Placental pericyte (primary cell): Measurements from ENCODE around the gene MIR17HG. TPM values are rescaled to one million over a fixed set of nuclear protein-coding genes. Genes with fewer than 3 reads are reported as not detected.

ENCODE experiments used
- total RNA-seq: library from RNA; depleted of rRNA; stranded (reverse); fragments of >200 nt; gene quantifications from 2 replicates; pipeline ENCODE4 v1.2.3, GENCODE V29; 2012

The MIR17HG gene
- total RNA-seq = 6.3 and 7.4 TPM in 2 replicates

GRCh38 chr13:91347202-91347995 lies at the start of gene MIR17HG:
Gene MIR17HG (plus strand): TSS chr13:91347687.

DNA sequence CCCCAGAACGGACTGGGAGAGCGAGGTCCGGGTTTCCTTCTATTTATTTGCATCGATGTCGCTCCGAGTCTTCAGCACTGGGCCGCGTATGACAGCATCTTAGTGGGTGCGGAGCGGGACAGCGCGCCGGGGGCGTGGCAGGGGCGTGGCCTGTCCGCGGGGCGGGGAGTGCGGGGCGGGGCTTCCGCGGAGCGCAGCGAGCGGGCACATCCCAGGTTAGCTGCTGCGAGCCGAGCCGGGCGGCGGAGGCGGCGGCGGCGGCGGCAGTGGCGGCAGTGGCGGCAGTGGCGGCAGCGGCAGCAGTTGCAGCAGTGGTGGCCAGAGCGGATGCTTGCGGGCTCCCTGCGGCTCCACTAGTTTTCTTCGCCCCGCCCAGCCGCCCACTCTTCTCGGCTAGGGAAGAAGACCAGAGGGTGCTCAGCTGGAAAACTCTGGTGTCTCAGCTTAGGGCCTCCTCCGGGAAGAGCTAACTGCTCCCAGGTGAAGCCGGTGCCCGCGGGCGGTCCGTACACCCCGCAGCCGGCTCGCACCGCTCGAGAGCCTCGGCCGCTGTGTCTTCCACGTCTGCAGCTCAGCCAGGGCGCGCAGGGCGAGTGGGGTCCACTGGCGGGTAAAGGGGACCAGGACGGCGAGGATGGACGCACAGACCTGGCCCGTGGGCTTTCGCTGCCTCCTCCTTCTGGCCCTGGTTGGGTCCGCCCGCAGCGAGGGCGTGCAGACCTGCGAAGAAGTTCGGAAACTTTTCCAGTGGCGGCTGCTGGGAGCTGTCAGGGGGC lies 51.1 kb downstream of the MIR17HG start, which contains the start of gene GPC5:
GPC5 (plus strand) TSS at position 209 of the 776 bp plus-strand sequence.

Other genes starting within 250 kb of the MIR17HG start
- 0.14 TPM in 1 of 2 replicates, not detected in the other for gene GPC5, start 50.9 kb downstream of the MIR17HG start, total RNA-seq